SK-N-SH (cell line): ENCODE data around the gene SPG11. TPM values are rescaled to one million over a fixed set of nuclear protein-coding genes. Genes with fewer than 3 reads are reported as not detected.

ENCODE experiments used
- CTCF ChIA-PET: fragments of 300-600, 350-600 bp; formaldehyde crosslinking; extraction: SDS; loops from one replicate; lab custom pipeline; 2021; lab: Yijun Ruan, JAX
- POLR2A ChIA-PET: fragments of 350-600 bp; sonication (Branson Sonifier 250); formaldehyde crosslinking; extraction: SDS; loops from one replicate; lab custom pipeline; 2020; ENCODE audit warnings: antibody characterized with exemption, inconsistent platforms; lab: Yijun Ruan, JAX
- DNase-seq: peaks from one replicate; pipeline ENCODE4 v3.0.0; 2012
- H2AFZ ChIP-seq: fragments of 200-600 bp; sonication (generic); 2 replicates; pipeline ENCODE4 v1.8.1; 2016; ENCODE audit warnings: antibody characterized with exemption, mild to moderate bottlenecking, low read depth
- H3F3A ChIP-seq: fragments of 200-600 bp; sonication (generic); replicated peaks from 2 replicates; pipeline ENCODE3; 2016; ENCODE audit warnings: antibody characterized with exemption, mild to moderate bottlenecking; ENCODE audit not compliant: insufficient read depth
- H3K27ac ChIP-seq, 2 experiments: fragments of 200-500 bp in 1 of 2; fragments of 200-600 bp in 1 of 2; sonication (Bioruptor generic) in 1 of 2; sonication (generic), shearing (Covaris generic) in 1 of 2; 2 replicates each; pipeline versions ENCODE4 v1.5.1 to v1.6.1; 2014 to 2016; ENCODE audit warnings: low read depth in 2 of 2, inconsistent platforms in 1 of 2, low read length in 1 of 2, mild to moderate bottlenecking in 1 of 2, mixed read lengths in 1 of 2
- H3K27me3 ChIP-seq: fragments of 200-600 bp; sonication (generic), shearing (Covaris generic); 2 replicates; pipeline ENCODE4 v1.6.1; 2016; ENCODE audit warnings: mixed run types; ENCODE audit not compliant: insufficient read depth
- H3K36me3 ChIP-seq, 2 experiments: fragments of 200-500 bp in 1 of 2; fragments of 200-600 bp in 1 of 2; sonication (Bioruptor generic) in 1 of 2; sonication (generic) in 1 of 2; replicated peaks in 1 of 2; 2 replicates each; pipeline versions ENCODE3 to v1.5.1; 2014 to 2016; ENCODE audit warnings: low read length in 1 of 2, mild to moderate bottlenecking in 1 of 2; ENCODE audit not compliant: insufficient read depth in 2 of 2, control insufficient read depth in 1 of 2
- H3K4me1 ChIP-seq, 2 experiments: fragments of 200-500 bp in 1 of 2; fragments of 200-600 bp in 1 of 2; sonication (Bioruptor generic) in 1 of 2; sonication (generic), shearing (Covaris generic) in 1 of 2; 2 replicates each; pipeline versions ENCODE4 v1.5.1 to v1.6.1; 2014 to 2016; ENCODE audit warnings: low read depth in 1 of 2, low read length in 1 of 2, mixed run types in 1 of 2; ENCODE audit not compliant: insufficient read depth in 2 of 2, control insufficient read depth in 1 of 2
- H3K4me2 ChIP-seq: fragments of 200-600 bp; sonication (generic), shearing (Covaris generic); 2 replicates; pipeline ENCODE4 v1.6.1; 2017; ENCODE audit warnings: mixed run types
- H3K4me3 ChIP-seq, 2 experiments: fragments of 200-500 bp in 1 of 2; fragments of 200-600 bp in 1 of 2; sonication (Bioruptor generic) in 1 of 2; sonication (generic), shearing (Covaris generic) in 1 of 2; 2 replicates each; pipeline versions ENCODE4 v1.5.1 to v1.8.1; 2014 to 2016; ENCODE audit warnings: low read depth in 2 of 2, inconsistent platforms in 1 of 2, low read length in 1 of 2, mild to moderate bottlenecking in 1 of 2, mixed read lengths in 1 of 2, moderate library complexity in 1 of 2
- H3K79me2 ChIP-seq: fragments of 200-600 bp; sonication (generic); 2 replicates; pipeline ENCODE4 v1.8.1; 2017; ENCODE audit warnings: mild to moderate bottlenecking; ENCODE audit not compliant: insufficient read depth
- H3K9ac ChIP-seq: fragments of 200-600 bp; sonication (generic); 2 replicates; pipeline ENCODE4 v1.6.1; 2017; ENCODE audit warnings: mixed run types
- H3K9me2 ChIP-seq: fragments of 200-600 bp; sonication (generic); 2 replicates; pipeline ENCODE4 v1.6.1; 2017; ENCODE audit warnings: mixed run types
- H3K9me3 ChIP-seq: fragments of 200-600 bp; sonication (generic); 2 replicates; pipeline ENCODE4 v1.6.1; 2017; ENCODE audit warnings: mixed run types, mild to moderate bottlenecking, moderate library complexity
- H4K20me1 ChIP-seq: fragments of 200-600 bp; sonication (generic); 2 replicates; pipeline ENCODE4 v1.6.1; 2017; ENCODE audit warnings: mild to moderate bottlenecking, mixed run types; ENCODE audit not compliant: insufficient read depth
- CHD2 ChIP-seq: fragments of 150-350 bp; IDR thresholded peaks from 2 replicates; pipeline ENCODE4 v1.6.1; 2018; ENCODE audit warnings: low read length; ENCODE audit not compliant: partially characterized antibody
- EZH2phosphoT487 ChIP-seq: fragments of 200-600 bp; sonication (generic); IDR thresholded peaks from 2 replicates; pipeline ENCODE4 v1.6.1; 2017; ENCODE audit warnings: low read depth, mixed run types, mild to moderate bottlenecking, antibody characterized with exemption, moderate library complexity, borderline replicate concordance
- FOSL2 ChIP-seq: IDR thresholded peaks from 2 replicates; pipeline ENCODE4 v1.4.0; 2012; ENCODE audit warnings: low read depth, mild to moderate bottlenecking, moderate library complexity, borderline replicate concordance
- FOXM1 ChIP-seq: IDR thresholded peaks from 2 replicates; pipeline ENCODE4 v1.4.0; 2012; ENCODE audit warnings: low read depth, mild to moderate bottlenecking
- GATA2 ChIP-seq: sonication (generic); formaldehyde crosslinking; IDR thresholded peaks from 2 replicates; pipeline ENCODE4 v1.5.0; 2020; ENCODE audit warnings: mild to moderate bottlenecking, missing genetic modification reagents
- MXI1 ChIP-seq: IDR thresholded peaks from 2 replicates; pipeline ENCODE4 v1.6.1; 2012; ENCODE audit warnings: mild to moderate bottlenecking, low read depth, low read length, improper control_type of control experiment
- NFIC ChIP-seq: IDR thresholded peaks from 2 replicates; pipeline ENCODE4 v1.4.0; 2012; ENCODE audit warnings: borderline replicate concordance
- NRF1 ChIP-seq: IDR thresholded peaks from 2 replicates; pipeline ENCODE4 v1.6.1; 2012; ENCODE audit warnings: low read depth, mild to moderate bottlenecking, low read length
- POLR2AphosphoS5 ChIP-seq: IDR thresholded peaks from 2 replicates; pipeline ENCODE4 v1.6.1; 2012; ENCODE audit warnings: low read depth, low read length
- SMC3 ChIP-seq: IDR thresholded peaks from 2 replicates; pipeline ENCODE4 v1.6.1; 2012; ENCODE audit warnings: low read depth, low read length, improper control_type of control experiment
- TAF1 ChIP-seq: IDR thresholded peaks from 2 replicates; pipeline ENCODE4 v1.6.1; 2012; ENCODE audit warnings: low read depth, mild to moderate bottlenecking, low read length, moderate library complexity, borderline replicate concordance
- TCF12 ChIP-seq: IDR thresholded peaks from 2 replicates; pipeline ENCODE4 v1.4.0; 2012
- TEAD4 ChIP-seq: IDR thresholded peaks from 2 replicates; pipeline ENCODE4 v1.4.0; 2012; ENCODE audit warnings: mild to moderate bottlenecking, borderline replicate concordance; ENCODE audit not compliant: insufficient read depth
- YY1 ChIP-seq: IDR thresholded peaks from 2 replicates; pipeline ENCODE4 v1.4.0; 2012; ENCODE audit warnings: low read depth, mild to moderate bottlenecking
- WGBS: methylation state at CpG from one replicate; pipeline ENCODE4 v1.1.6; 2017; ENCODE audit warnings: low lambda C conversion rate; 5-methylcytosine and 5-hydroxymethylcytosine counted together
- polyA plus RNA-seq, 3 experiments: library from polyadenylated mRNA; depleted of rRNA; stranded (reverse); fragments of >200 nt; gene quantifications; 2 replicates each; pipeline ENCODE4 v1.2.3, GENCODE V29; 2012
- TF ChIP-seq, protein P1 (sequence below): IDR thresholded peaks from 2 replicates; pipeline ENCODE4 v1.4.0; 2012; ENCODE audit warnings: low read depth
- TF ChIP-seq, protein P2 (sequence below): fragments of 200-600 bp; sonication (generic); IDR thresholded peaks from 2 replicates; pipeline ENCODE4 v1.6.1; 2017; ENCODE audit warnings: antibody characterized with exemption, mild to moderate bottlenecking, moderate library complexity

The SPG11 gene
- polyA plus RNA-seq, 1 of the 3 experiments (the other 2 are of a cell fraction), result 36.3 TPM

- Histone ChIP-seq H2AFZ (peak overlapping the region; percentile 39; the same call in 1 of the 2 replicates), H3K4me2 (peak overlapping the region; percentile 66), H3K36me3 (peaks cover 23 to 24% of the 10 kb centered on the region in 2 experiments), H3K9me2 (no peaks in the 10 kb centered on the region), H3K4me1 (no peaks in the 10 kb centered on the region; a peak in 1 of 4 replicates), H3K9me3 (no peaks in the 10 kb centered on the region), H3K79me2 (peaks cover 41% of the 10 kb centered on the region), H3K4me3 (peak overlapping the region; percentile 74 to 99), H4K20me1 (peaks cover 12% of the 10 kb centered on the region; the same call in 1 of the 2 replicates), H3K27me3 (no peaks in the 10 kb centered on the region), H3K9ac (peak overlapping the region; percentile 95), H3F3A (peaks cover 14% of the 10 kb centered on the region), H3K27ac (peak overlapping the region; percentile 88 to 89)
- DNase-seq, result peak; percentile 41
- POLR2A ChIA-PET, result interaction anchor here (0.8 to 3.5 kb wide), 6 partner anchors 16 to 50 kb away, joined by 3 to 19 read pairs (median 5); partner anchors contain the start of genes SPG11 and TRIM69
- WGBS, result 5% methylated on average over 24 of the region's 24 CpGs
- CTCF ChIA-PET, result interaction anchor here (1.0 to 11.4 kb wide), 8 partner anchors 10 to 133 kb away, joined by 3 to 117 read pairs (median 10); partner anchors contain the start of genes SPG11 and TRIM69
- TF ChIP-seq FOSL2 (no peak), YY1 (peak; percentile 33; the same call in 1 of the 2 replicates), SMC3 (no peak), CHD2 (peak; percentile 14), TCF12 (peak; percentile 42; the same call in 1 of the 2 replicates), EZH2phosphoT487 (no peak), NFIC (peak; percentile 53), TAF1 (0 out of 2 replicates have a peak, but pooled peaks have one; percentile 29), POLR2AphosphoS5 (no peak), MXI1 (peak; percentile 21; the same call in 1 of the 2 replicates)
- TF ChIP-seq, protein P1, sequence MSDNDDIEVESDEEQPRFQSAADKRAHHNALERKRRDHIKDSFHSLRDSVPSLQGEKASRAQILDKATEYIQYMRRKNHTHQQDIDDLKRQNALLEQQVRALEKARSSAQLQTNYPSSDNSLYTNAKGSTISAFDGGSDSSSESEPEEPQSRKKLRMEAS, result peak; percentile 31
These were observed 49.0 kb upstream of the SPG11 start for GRCh38 chr15:44712346-44713005.

- POLR2A ChIA-PET, result interaction anchor here (0.5 to 3.5 kb wide), 7 partner anchors 15 to 49 kb away, joined by 3 to 19 read pairs (median 6); partner anchors contain the start of genes SPG11 and TRIM69
- peaks cover 12% of the 10 kb centered on the region; the same call in 1 of the 2 replicates for H4K20me1 ChIP-seq
- peaks cover 41% of the 10 kb centered on the region for H3K79me2 ChIP-seq
- H3K9me2 ChIP-seq, result no peaks in the 10 kb centered on the region
- peak; percentile 55 for DNase-seq
- H3K9ac ChIP-seq, result peak overlapping the region; percentile 95
- H3F3A ChIP-seq, result peaks cover 10% of the 10 kb centered on the region
- 1% methylated on average over 31 of the region's 46 CpGs for WGBS
- CTCF ChIA-PET, result interaction anchor here (0.7 to 11.4 kb wide), 10 partner anchors 15 to 174 kb away, joined by 3 to 117 read pairs (median 4); partner anchors contain the start of genes SPG11 and TRIM69
- no peaks in the 10 kb centered on the region; a peak in 1 of 4 replicates for H3K4me1 ChIP-seq
- H3K36me3 ChIP-seq, result peaks cover 17 to 18% of the 10 kb centered on the region in 2 experiments
- no peaks in the 10 kb centered on the region for H3K9me3 ChIP-seq
- H2AFZ ChIP-seq, result peak overlapping the region; percentile 84; the same call in 1 of the 2 replicates
- H3K4me3 ChIP-seq, result peak overlapping the region; percentile 74 to 99
- H3K4me2 ChIP-seq, result peak overlapping the region; percentile 66
- TF ChIP-seq TEAD4, result no peak
- TF ChIP-seq, protein P2, sequence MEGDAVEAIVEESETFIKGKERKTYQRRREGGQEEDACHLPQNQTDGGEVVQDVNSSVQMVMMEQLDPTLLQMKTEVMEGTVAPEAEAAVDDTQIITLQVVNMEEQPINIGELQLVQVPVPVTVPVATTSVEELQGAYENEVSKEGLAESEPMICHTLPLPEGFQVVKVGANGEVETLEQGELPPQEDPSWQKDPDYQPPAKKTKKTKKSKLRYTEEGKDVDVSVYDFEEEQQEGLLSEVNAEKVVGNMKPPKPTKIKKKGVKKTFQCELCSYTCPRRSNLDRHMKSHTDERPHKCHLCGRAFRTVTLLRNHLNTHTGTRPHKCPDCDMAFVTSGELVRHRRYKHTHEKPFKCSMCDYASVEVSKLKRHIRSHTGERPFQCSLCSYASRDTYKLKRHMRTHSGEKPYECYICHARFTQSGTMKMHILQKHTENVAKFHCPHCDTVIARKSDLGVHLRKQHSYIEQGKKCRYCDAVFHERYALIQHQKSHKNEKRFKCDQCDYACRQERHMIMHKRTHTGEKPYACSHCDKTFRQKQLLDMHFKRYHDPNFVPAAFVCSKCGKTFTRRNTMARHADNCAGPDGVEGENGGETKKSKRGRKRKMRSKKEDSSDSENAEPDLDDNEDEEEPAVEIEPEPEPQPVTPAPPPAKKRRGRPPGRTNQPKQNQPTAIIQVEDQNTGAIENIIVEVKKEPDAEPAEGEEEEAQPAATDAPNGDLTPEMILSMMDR, result no peak
- no peak for TF ChIP-seq GATA2
- TF ChIP-seq SMC3, result no peak
- TF ChIP-seq FOXM1, result no peak
- no peak for TF ChIP-seq NRF1
- H3K27ac ChIP-seq, result peak overlapping the region; percentile 88 to 89
- H3K27me3 ChIP-seq, result no peaks in the 10 kb centered on the region
These were observed 48.4 kb upstream of the SPG11 start for GRCh38 chr15:44711743-44712345.
